ENCODE measurements around the gene SNTB2.
"Not testable (repeated sequence)": the region's sequence is repeated elsewhere in the genome, so short reads cannot be mapped to it uniquely, and the experiment has no call there.

The SNTB2 gene

DNA sequence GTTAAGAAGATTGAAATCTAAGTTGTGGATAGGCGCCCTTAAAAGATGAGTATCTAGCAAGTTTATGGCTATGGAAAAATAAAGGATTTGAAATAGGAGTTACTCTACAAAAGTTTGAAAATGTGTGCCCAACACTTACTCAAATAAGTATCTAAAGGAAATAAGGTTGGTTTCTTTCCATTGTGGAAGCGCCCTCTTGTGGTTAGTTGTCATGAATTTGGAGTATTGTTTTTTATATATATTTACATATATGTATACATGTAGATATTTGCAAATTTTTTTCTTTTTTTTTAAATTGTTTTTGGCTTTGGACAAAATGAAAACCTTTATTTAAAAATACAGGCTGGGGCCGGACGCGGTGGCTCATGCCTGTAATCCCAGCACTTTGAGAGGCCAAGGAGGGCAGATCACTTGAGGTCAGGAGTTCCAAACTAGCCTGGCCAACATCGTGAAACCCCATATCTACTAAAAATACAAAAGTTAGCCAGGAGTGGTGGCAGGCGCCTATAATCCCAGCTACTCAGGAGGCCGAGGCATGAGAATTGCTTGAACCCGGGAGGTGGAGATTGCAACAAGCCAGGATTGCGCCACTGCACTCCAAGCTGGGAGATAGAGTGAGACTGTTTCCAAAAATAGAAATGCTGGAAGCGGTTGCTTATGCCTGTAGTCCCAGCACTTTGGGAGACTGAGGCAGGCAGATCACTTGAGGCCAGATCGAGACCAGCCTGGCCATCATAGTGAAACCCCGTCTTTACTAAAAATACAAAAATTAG lies 100.2 kb downstream of the SNTB2 start:
- no peak for DNase-seq (ENCODE audit: low read depth)

DNA sequence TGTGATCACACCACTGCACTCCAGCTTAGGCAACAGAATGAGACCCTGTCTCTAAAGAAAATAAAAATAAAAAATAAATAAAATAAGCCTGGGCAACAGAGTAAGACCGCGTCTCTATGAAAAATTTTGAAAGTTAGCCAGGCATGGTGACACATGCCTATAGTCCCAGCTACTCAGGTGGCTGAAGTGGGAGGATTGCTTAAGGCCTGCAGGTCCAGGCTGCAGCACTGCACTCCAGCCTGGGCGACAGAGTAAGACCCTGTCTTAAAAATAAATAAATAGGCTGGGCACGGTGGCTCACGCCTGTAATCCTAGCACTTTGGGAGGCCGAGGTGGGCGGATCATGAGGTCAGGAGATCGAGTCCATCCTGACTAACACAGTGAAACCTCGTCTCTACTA lies 104.7 kb downstream of the SNTB2 start:
- not testable (repeated sequence) for DNase-seq (ENCODE audit: low read depth)

DNA sequence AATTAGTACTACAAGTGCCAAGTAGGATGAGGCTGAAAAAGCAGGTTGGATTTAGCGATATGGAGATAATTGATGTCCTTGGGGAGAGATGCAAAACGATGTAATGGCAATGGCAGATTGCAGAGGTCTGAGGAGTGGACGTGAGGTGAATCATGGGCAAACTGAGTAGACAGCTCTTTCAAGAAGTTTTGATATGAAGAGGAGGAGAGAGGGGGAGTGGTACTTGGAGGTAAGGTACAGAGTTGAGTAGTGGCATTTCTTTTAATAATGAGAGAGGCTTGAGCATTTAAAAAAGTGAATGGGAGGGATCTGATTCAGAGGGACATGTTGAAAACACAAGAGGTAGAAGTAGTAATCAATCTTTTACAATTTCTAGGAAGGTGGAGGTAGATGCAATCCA lies 106.4 kb downstream of the SNTB2 start:
- no peak for DNase-seq (ENCODE audit: low read depth)

DNA sequence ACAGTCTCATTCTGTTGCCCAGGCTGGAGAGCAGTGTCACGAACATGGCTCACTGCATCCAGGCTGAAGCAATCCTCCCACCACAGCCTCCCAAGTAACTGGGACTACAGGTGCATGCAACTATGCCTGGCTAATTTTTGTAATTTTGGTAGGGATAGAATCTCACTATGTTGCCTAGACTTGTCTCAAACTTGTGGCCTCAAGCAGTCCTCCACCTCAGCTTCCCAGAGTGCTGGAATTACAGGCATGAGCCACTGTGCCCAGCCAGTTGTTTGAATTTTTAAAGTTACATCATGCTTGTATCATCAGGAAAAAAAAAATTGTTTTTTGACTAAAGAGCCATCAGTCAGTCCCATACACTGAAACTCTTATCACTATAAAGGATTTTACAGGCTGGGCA lies 107.1 kb downstream of the SNTB2 start:
- no peak for DNase-seq (ENCODE audit: low read depth)

DNA sequence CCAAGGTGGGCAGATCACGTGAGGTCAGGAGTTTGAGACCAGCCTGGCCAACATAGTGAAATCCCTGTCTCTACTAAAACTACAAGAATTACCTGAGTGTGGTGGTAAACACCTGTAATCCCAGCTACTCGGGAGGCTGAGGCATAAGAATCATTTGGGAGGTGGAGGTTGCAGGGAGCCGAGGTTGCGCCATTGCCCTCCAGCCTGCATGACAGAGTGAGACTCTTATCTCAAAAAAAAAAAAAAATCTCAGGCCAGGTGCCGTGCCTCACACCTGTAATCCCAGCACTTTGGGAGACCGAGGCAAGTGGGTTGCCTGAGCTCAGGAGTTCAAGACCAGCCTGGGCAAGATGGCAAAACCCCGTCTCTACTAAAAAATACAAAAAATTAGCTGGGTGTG lies 109.8 kb downstream of the SNTB2 start:
- not testable (repeated sequence) for DNase-seq (ENCODE audit: low read depth)

DNA sequence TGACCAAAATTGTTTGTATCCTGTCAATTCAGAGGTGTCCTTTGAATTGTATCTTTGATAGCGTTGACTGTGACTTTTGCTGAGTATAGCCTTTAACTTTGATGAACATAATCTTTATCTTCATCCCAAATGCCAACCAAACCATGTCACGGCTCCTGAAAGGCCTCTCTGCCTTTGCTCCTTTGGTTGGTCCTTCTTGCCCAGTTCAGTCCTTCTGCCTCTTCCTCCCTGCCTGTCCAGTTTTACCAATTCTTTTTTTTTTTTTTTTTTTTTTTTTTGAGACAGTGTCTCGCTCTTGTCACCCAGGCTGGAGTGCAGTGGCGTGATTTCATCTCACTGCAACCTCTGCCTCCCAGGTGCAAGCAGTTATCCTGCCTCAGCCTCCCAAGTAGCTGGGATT lies 111.3 kb downstream of the SNTB2 start:
- DNase-seq (ENCODE audit: low read depth): no peak

DNA sequence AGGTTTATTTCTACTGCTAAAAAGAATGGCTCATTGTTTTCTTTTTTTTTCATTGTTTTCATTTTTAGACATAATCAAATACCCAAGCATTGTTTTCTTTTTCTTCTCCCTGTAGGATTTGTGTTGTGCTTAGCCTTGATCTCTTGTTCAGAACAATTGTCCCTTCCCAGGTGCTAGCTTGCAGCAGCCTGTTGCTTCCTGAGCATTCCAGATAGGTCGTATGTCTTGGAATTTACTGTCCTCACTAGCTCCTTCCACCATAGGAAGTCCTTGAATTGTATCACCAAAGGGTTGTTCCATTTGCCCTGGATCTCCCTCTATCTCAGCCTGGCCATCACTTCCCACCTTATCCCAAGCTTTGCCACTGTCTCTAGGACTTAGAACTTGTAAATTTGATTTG lies 114.2 kb downstream of the SNTB2 start:
- no peak for DNase-seq (ENCODE audit: low read depth)

DNA sequence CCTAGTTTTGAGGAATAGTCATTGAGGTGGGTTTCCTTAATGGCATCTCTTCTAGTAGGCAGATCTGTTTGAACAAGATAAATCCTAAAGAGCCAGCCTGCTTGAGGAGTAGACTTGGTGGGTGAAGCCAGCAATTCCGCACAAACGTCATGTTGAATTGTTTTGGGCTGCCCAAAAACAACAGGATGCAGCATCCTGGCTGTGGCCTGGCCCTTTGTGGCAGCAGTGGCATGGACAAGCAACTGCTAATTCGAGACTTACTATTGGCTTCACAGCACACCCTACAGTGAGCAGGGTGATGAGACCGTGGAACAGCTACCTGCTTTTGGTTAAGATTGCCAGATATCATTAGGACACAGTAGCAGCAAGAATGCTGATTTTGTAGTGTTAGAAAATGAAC lies 114.9 kb downstream of the SNTB2 start:
- no peak for DNase-seq (ENCODE audit: low read depth)

DNA sequence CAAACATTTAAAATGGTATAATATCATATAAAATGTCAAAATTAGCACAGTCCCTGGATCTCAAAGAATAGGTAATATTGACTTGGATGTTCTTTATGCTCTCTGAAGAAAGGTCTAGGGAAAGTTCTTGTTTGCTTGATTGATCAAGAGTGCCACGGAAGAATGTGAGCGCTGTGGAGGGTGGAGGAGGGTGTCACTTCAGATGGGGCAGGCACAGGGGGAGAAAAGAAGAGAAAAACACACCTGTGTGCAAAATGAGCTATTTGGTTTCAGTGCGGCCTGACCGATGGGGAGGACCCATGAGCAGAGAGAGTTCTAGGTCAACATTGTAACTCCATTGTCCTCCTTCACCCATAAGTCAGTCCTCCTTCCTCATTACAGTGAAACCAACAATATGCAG lies 115.3 kb downstream of the SNTB2 start:
- no peak for DNase-seq (ENCODE audit: low read depth)

DNA sequence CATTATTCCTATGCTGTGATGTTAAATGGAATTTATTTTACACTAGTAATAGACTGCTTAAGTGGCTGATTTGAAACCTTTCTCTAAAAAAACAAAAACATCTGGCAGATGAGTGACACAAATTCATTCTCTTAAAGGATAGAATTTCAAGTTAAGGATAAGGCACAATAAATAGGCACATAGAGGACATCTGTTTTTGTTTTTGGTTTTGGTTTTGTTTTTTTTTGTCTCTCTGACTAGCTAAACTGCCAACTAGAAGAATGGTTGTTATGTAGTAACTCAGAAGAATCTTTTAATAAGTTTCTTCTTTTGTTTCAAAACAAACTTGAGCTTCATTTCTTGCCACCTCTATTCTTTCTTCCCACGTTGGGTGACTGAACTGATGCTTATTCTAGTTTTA lies 119.1 kb downstream of the SNTB2 start:
- DNase-seq (ENCODE audit: low read depth): no peak

DNA sequence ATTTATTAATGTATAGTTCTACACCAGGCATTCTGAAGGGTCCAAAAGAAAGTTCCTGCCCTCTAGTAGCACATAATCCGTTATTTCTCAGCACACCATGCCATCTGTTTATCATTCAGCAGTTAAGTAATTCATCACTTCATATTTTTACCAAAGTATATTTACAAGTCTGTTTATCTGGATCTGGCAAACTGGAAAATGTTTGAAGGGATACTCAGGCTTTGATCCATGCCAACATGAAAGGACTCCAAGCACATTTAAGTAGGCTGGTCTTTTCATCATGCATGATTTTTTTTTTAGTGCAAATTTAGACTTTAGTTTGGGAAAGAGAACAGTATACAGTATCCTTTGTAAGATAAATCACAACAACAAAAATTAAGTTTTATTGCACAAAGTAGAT lies 120.1 kb downstream of the SNTB2 start:
- no peak for DNase-seq (ENCODE audit: low read depth)

DNA sequence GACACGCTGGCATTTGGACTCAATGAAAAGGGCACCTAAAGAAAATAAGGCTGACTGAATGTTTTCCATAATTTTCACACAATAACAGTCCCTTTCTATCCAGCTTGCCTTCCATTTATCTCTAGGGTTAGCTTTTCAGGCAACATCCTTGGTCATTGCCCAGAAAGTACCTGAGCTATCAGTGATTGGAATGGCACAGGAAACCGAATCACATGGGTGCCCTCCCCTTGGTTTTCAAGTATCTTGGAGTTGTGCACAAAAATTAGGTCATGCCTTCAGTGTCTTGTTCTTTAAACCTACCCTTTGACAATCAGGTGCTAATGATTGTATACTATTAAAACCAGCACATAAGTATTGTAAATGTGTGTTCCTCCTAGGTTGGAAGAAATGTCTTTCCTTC lies 120.9 kb downstream of the SNTB2 start:
- DNase-seq (ENCODE audit: low read depth): no peak

DNA sequence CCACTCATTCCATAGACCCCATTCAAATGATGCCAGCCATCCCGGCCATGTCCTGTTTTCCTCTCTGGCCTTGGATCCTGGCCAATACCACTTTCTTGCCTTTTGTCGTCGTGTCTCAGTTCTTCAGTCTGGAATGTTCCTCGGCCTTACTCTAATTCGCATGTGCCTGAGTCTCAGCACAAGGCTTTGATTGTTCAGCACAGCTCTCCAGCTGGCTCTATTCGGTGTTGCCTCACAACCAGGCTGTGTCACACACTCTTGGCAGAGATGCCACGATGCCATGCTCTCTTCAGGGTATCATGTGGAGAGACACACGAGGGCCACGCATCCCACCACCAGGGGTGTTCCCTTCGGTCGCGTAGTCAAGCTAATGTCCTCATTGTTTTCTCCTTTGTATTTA lies 122.4 kb downstream of the SNTB2 start:
- DNase-seq (ENCODE audit: low read depth): no peak

DNA sequence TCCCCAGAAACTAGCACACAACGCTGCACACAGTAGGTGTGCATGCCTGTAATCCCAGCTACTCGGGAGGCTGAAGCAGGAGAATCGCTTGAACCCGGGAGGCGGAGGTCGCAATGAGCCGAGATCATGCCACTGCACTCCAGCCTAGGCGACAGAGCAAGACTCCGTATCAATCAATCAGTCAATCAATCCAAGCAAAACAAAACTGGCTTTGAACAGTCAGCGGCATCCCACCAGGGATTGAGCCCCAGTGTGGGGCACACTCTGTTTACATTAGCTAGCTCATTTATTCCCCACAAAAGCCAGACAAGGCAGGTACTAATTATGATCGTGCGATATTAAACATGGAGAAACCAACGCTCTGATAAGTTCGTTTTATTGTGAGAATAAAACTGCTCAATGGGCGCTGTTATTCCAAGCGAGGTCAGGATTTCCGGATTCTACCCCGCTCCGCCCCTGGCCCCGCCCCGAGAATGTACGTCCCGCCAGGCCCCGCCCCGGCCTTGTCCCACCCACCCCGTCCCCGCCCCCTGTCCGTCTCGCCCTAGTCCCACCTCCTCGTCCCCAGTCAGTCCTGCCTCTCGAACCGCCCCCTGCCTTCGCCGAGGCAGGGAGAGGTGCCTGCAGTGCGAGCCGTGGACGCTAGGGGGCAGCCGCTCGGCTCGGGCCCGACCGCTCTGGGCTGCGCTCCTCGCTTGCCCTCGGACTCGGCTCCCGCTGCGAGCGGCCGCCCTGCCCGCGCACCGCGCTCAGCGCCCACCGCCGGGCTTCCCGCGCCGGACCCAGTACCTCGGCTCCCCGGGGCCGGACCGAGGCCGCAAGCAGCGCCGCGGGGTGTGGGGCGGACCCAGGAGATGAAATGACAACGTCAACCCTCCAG lies 123.9 kb downstream of the SNTB2 start, which contains the start of gene VPS4A:
Gene VPS4A, plus strand, starts transcription at position 698 of the 880 bp plus-strand sequence. Its CDS starts 162 bp downstream, at position 860.
- DNase-seq (ENCODE audit: low read depth): peak; percentile 97

DNA sequence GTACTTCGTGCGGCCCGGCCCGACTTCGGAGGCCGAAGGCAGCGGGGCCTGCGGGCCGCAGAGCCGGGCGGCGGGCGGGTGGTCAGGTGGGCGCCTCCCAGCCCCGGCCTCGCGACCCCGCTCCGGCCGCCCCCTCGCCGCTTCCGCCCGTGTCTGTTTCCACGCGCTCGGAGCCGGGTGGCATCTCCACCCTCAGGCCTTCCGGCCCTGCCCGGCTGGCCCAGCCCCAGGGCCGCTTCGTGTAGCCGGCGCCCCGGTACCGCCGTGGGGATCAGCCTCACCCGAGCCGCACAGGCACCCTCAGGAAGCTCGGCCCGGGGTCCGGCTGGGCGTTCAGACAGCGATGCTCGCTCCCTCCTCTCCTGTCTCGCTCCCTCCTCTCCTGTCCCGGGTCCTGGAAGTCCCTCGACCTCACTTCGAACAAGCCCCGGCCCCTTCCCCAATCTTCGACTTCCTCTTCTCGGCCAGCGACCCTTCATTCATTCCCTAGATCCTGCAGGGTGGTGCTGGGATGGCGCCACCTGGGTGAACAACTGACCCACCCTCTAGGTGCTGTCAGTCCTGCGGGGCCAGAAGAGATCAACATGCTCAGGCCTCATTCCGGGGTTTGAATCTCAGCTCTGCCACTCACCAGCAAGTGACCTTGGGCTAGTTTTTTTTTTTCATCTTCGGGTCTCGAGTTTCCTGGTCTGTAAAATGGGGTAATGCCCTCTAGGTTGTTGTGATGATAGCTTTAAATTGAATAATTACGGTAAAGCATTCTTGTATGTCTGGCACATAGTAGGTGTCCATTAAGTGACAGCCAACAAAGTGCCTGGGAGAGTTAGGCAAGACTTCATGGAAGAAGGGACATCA lies 124.8 kb downstream of the SNTB2 start:
- DNase-seq (ENCODE audit: low read depth): no peak

DNA sequence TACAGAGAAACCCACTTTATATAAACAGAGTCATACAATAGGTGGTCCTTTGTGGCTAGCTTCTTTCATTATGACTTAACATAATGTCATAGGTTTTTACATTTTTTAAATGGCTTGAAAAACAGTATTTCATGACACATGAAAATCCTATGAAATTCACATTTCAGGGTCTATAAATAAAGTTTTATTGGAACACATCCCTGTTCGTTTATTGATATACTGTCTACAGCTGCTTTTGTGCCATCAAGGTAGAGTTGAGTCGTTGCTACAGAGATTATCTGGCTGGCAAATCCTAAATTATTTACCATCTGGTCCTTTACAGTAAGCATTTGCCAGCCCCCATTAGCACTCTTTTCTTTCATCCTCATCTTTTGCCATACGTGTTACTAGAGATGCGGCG lies 126.5 kb downstream of the SNTB2 start:
- no peak for DNase-seq (ENCODE audit: low read depth)

DNA sequence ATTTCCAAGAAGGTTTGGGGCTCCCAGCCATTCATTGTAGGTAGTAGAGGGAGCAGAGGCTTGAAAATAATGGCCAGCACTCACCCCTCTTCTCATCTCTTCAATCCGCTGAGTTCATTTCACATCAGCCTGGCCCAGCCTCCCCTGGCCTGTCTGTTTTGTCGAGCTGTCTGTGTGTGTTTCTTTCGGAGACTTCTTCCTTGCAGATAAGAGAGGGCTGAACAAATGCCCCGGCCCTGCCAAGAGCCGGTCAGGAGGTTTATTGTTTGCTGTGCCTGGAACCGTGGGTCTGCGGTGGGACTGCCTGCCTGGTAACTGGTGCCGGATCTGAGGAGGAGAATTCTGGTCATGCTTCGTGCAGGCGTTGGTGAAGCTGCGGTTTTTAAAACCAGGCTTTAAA lies 127.6 kb downstream of the SNTB2 start:
- DNase-seq (ENCODE audit: low read depth): no peak

DNA sequence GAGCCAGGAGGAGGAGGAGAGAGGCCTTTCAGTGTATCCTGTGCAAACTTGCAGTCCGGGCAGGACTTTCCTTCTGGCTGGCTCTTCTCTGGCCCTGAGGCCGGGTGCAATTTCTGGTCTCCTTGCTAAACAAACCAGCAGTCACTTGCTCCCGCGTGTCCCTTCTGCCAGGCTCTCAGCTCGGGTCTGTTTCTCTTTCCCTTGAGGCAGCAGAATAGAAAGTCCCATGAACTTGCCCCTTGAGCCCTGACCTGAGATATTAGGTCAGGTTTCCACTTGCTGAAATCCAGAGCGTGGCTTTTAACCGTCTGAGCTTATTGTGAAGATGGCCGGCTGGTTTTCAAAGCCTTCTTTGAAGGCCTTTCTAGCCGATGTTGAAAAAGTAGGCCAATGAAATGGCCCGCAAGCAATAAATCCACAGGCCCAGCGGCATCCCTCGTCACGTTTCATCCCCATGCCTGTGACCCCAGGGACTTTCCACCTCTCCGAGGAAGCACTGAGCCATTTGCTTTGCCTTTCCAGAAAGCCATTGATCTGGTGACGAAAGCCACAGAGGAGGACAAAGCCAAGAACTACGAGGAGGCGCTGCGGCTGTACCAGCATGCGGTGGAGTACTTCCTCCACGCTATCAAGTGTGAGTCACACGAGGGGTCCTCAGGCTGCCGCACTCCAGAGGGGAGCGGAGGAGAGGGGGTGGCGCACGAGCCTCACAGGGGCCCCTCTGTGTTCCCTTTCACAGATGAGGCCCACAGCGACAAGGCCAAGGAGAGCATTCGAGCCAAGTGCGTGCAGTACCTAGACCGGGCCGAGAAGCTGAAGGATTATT lies 128.7 kb downstream of the SNTB2 start:
- DNase-seq (ENCODE audit: low read depth): no peak

DNA sequence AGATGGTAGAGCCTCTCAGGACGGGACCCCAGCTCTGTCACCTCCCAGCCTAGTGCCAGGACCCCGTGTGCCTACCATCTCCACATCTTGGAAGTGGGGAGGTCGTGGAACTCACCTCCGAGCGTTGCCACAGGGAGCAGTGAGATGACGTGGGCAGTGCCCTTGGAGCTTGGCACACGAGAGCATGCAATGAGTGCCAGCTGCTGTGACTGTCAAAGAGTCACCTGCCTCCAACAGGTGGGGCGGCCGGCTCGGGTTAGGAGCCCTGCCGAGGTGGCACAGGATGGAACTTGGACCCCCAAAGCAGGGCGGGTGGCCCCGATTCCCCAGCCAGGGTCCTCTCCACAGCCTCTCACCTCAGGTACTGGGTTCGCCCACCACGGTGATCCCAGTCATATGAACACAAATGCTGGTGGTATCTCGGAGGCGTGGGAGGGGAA lies 129.7 kb downstream of the SNTB2 start:
- DNase-seq (ENCODE audit: low read depth): no peak

DNA sequence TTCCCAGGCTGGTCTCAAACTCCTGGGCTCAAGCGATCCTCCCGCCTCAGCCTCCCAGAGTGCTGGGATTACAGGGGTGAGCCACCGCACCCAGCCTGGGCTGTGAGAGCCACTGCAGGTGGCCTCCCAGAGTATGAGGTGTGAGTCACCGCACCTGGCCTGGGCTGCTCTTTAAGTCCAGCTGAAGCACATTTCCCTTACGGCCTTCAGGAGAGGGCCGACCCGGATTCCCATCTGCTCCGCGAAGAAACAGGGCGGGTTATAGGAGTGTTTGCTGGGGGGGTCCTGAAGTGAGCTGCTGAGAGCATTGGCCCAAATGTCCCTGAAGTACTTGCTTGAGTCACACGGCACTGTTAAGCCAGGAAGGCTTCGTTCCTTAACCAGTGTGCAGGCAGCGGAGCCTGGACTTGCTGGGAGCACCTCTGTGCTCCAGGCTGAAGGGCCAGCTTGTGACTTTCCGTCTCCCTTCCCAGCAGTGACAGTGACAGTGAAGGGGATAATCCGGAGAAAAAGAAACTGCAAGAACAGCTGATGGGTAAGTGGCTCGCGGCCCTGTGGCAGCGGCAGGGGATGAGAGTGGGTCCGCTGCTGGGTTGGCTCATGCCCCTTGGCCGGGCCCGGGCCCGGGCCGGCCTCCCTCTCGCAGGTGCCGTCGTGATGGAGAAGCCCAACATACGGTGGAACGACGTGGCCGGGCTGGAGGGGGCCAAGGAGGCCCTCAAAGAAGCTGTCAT lies 131.4 kb downstream of the SNTB2 start:
- DNase-seq (ENCODE audit: low read depth): no peak

DNA sequence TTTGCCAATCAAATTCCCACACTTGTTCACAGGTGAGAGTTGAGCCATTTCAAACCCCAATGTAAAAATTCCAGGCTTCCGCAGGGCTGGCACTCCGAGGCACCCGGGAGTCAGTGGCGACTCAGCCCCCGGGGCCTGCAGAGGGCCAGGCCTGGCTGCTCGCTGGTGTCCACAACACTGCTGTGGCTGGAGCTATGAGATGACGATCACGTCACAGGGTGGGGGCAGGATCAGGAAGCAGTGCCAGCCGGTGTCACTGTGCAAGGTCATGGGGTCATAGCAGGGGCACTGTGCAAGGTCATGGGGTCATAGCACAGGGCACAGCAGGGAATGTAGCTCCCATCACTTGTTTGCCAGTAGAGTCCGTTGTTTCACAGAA lies 131.9 kb downstream of the SNTB2 start:
- no peak for DNase-seq (ENCODE audit: low read depth)

All from stimulated activated CD8-positive, alpha-beta memory T cell treated with anti-CD3 and anti-CD28 coated beads, Interleukin-4, amount 100 ng/mL, for 24 hours (primary cell).